Measurements from ENCODE around the gene CXCR5. TPM values are rescaled to one million over a fixed set of nuclear protein-coding genes. Genes with fewer than 3 reads are reported as not detected.

CXCR5 gene
- total and polyA plus RNA-seq, 2 of the 4 experiments (the other 2 are of a cell fraction): not detected

DNA sequence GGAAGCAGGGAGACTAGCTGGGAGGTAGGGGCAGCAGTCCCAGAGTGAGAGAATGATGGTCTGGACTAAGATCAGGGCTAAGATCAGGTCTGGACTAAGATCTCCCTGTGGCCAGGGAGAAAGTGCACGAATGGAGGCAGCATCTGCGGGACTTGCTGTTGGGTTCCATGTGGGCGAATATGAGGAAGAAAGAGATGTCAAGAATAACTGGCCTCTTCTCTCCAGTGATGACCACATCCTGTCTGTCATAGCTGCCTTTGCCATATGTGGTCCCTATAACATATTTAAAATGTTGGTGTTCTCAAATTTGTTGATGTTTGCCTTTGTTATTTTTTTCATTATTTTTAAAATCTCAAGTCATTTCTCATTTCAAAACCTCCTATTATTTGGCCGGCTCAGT lies 27.4 kb upstream of the CXCR5 start:
- no CpG with 5 or more reads among the region's 4 CpGs for WGBS, 2 experiments (ENCODE audit: extremely low coverage in 2 of 2, insufficient read length in 1 of 2)
- no peak overlapping the region for H3K23ac ChIP-seq (ENCODE audit: low read depth, low read length)
- H3K56ac ChIP-seq (ENCODE audit: extremely low read depth, insufficient read depth, low read length): no peak overlapping the region
- no peak overlapping the region for H2BK20ac ChIP-seq (ENCODE audit: low read depth, low read length)
- H2BK120ac ChIP-seq (ENCODE audit: low read depth, low read length): no peak overlapping the region
- H4K8ac ChIP-seq (ENCODE audit: low read depth in 2 of 2, low read length in 2 of 2): no peak overlapping the region
- BruUV-seq (replicated peaks): no TSS peak
- ATAC-seq (ENCODE audit: low read depth) (no peak), DNase-seq (no peak)
- no peak overlapping the region for H3K4me2 ChIP-seq (ENCODE audit: low read depth, low read length)
- H3K9me1 ChIP-seq (ENCODE audit: insufficient read depth, low read length): no peaks in the 10 kb centered on the region
- no peak overlapping the region for H3K9ac ChIP-seq (ENCODE audit: low read depth, low read length)
- intact Hi-C loops (cut with micrococcal nuclease) (no loop called here), dilution Hi-C loops (cut with HindIII; ENCODE audit: low sequenced_read_pairs, unreplicated experiment) (no loop called here), in situ Hi-C loops (cut with MboI; ENCODE audit: low sequenced_read_pairs) (no loop called here)
- no peaks in the 10 kb centered on the region; the same call in 1 of the 2 replicates for H3K27me3 ChIP-seq (ENCODE audit: control insufficient read depth, insufficient read depth, low read length)
- H3K18ac ChIP-seq (ENCODE audit: low read depth, low read length): no peak overlapping the region
- ChIA-PET CTCF (no interaction called here), POLR2A (ENCODE audit: unreplicated experiment) (no interaction called here)
- peak overlapping the region; percentile 50 for H2AK9ac ChIP-seq (replicated peaks; ENCODE audit: low read depth, low read length, poor library complexity)
- no peak overlapping the region for H2BK5ac ChIP-seq (ENCODE audit: low read depth, low read length, poor library complexity, severe bottlenecking)
- no peaks in the 10 kb centered on the region for H3K9me3 ChIP-seq (ENCODE audit: control insufficient read depth, insufficient read depth, low read length)
- H3K79me1 ChIP-seq (ENCODE audit: low read depth in 1 of 2, low read length in 2 of 2): no peaks in the 10 kb centered on the region
- no peak overlapping the region for H3K4ac ChIP-seq (ENCODE audit: low read depth, low read length)
- H4K20me1 ChIP-seq (ENCODE audit: insufficient read depth, low read length): no peaks in the 10 kb centered on the region
- H2AFZ ChIP-seq (replicated peaks; ENCODE audit: low read length, poor library complexity): peak overlapping the region; percentile 5
- no peaks in the 10 kb centered on the region for H3K4me1 ChIP-seq (ENCODE audit: control insufficient read depth, insufficient read depth, low read length)
- H3K27ac ChIP-seq (ENCODE audit: insufficient read depth, low read length): no peak overlapping the region
- no peak overlapping the region for H4K91ac ChIP-seq (ENCODE audit: insufficient read depth, low read depth, low read length)
- H3K36me3 ChIP-seq (ENCODE audit: control insufficient read depth, insufficient read depth, low read length): no peaks in the 10 kb centered on the region
- no peak overlapping the region for H4K5ac ChIP-seq (ENCODE audit: low read depth, low read length)
- H2AK5ac ChIP-seq (ENCODE audit: low read depth, low read length): no peak overlapping the region
- no peak for TF ChIP-seq RCOR1 (IDR thresholded peaks at IDR 0.05; ENCODE audit: insufficient replicate concordance, low read length)
- no peak for TF ChIP-seq USF2 (IDR thresholded peaks at IDR 0.05; ENCODE audit: low read depth, low read length)
- TF ChIP-seq BHLHE40 (IDR thresholded peaks at IDR 0.05; ENCODE audit: low read depth, low read length): no peak
- no peak for TF ChIP-seq MXI1 (IDR thresholded peaks at IDR 0.05; ENCODE audit: borderline replicate concordance, low read depth, low read length)
- no peak for TF ChIP-seq CHD1 (IDR thresholded peaks at IDR 0.05; ENCODE audit: low read depth, low read length)
- TF ChIP-seq MAZ (IDR thresholded peaks at IDR 0.05; ENCODE audit: borderline replicate concordance, low read depth, low read length): no peak
- TF ChIP-seq, protein P1, sequence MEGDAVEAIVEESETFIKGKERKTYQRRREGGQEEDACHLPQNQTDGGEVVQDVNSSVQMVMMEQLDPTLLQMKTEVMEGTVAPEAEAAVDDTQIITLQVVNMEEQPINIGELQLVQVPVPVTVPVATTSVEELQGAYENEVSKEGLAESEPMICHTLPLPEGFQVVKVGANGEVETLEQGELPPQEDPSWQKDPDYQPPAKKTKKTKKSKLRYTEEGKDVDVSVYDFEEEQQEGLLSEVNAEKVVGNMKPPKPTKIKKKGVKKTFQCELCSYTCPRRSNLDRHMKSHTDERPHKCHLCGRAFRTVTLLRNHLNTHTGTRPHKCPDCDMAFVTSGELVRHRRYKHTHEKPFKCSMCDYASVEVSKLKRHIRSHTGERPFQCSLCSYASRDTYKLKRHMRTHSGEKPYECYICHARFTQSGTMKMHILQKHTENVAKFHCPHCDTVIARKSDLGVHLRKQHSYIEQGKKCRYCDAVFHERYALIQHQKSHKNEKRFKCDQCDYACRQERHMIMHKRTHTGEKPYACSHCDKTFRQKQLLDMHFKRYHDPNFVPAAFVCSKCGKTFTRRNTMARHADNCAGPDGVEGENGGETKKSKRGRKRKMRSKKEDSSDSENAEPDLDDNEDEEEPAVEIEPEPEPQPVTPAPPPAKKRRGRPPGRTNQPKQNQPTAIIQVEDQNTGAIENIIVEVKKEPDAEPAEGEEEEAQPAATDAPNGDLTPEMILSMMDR (conservative IDR thresholded peaks at IDR 0.05; ENCODE audit: low read depth, low read length): no peak
- TF ChIP-seq POLR2A (IDR thresholded peaks at IDR 0.05; ENCODE audit: low read depth, low read length): no peak
- no peak for TF ChIP-seq ELK1 (IDR thresholded peaks at IDR 0.05; ENCODE audit: borderline replicate concordance, low read depth, low read length)
- TF ChIP-seq SMC3 (IDR thresholded peaks at IDR 0.05; ENCODE audit: low read depth, low read length): no peak
- no peak for TF ChIP-seq RAD21 (IDR thresholded peaks at IDR 0.05; ENCODE audit: low read length)
- TF ChIP-seq MAFK (IDR thresholded peaks at IDR 0.05; ENCODE audit: low read depth, low read length): no peak
- TF ChIP-seq NFE2L2 (IDR thresholded peaks at IDR 0.05; ENCODE audit: low read depth, low read length): no peak
- TF ChIP-seq RFX5 (IDR thresholded peaks at IDR 0.05; ENCODE audit: low read depth, low read length): no peak
- no peak for TF ChIP-seq FOS (IDR thresholded peaks at IDR 0.05; ENCODE audit: low read depth, low read length)
- TF ChIP-seq CEBPB (IDR thresholded peaks at IDR 0.05; ENCODE audit: low read depth, low read length): no peak
- no peak overlapping the region for H2BK15ac ChIP-seq (ENCODE audit: low read depth, low read length)
- no peak overlapping the region for H3K4me3 ChIP-seq (ENCODE audit: insufficient read depth, low read depth, low read length)
- H3K14ac ChIP-seq (replicated peaks; ENCODE audit: low read depth, low read length): no peak overlapping the region
